ENCODE results near the gene WDHD1.

Gene WDHD1

GRCh38 chr14:54908190-54908589, 118.7 kb downstream of the WDHD1 start:
- H3K36me3 Mint-ChIP-seq (ENCODE audit: low read depth): no peaks in the 10 kb centered on the region
- H3K27ac Mint-ChIP-seq: no peak overlapping the region
- no peak for TF ChIP-seq CTCF (IDR thresholded peaks at IDR 0.05)
- no peaks in the 10 kb centered on the region for H3K4me1 Mint-ChIP-seq
- no peak for DNase-seq
- no peaks in the 10 kb centered on the region for H3K9me3 Mint-ChIP-seq
- peaks cover 37% of the 10 kb centered on the region for H3K27me3 Mint-ChIP-seq (ENCODE audit: low read depth, poor library complexity)
- no peak overlapping the region for H3K4me3 Mint-ChIP-seq

- Mint-ChIP-seq H3K9me3 (no peaks in the 10 kb centered on the region), H3K36me3 (ENCODE audit: low read depth) (no peaks in the 10 kb centered on the region), H3K27ac (no peak overlapping the region), H3K27me3 (ENCODE audit: low read depth, poor library complexity) (peaks cover 50% of the 10 kb centered on the region), H3K4me1 (peaks cover 2% of the 10 kb centered on the region), H3K4me3 (no peak overlapping the region)
- no peak for DNase-seq
- no peak for TF ChIP-seq CTCF (IDR thresholded peaks at IDR 0.05)
These were observed 120.8 kb downstream of the WDHD1 start for GRCh38 chr14:54906075-54906474.

- Mint-ChIP-seq H3K36me3 (ENCODE audit: low read depth) (no peaks in the 10 kb centered on the region), H3K27ac (no peak within 1 kb of the TSS), H3K9me3 (no peaks in the 10 kb centered on the region), H3K4me1 (peaks cover 10% of the 10 kb centered on the region), H3K4me3 (peak within 1 kb of the TSS; percentile 82), H3K27me3 (ENCODE audit: low read depth, poor library complexity) (peaks cover 67% of the 10 kb centered on the region)
- peak; percentile 87 for DNase-seq
- peak; percentile 58 for TF ChIP-seq CTCF (IDR thresholded peaks at IDR 0.05)
These were observed 124.1 kb downstream of the WDHD1 start, which contains the start of gene GCH1 for GRCh38 chr14:54902521-54903420. Gene GCH1, minus strand, starts transcription at chr14:54902826. Its CDS starts 163 bp downstream, at chr14:54902663.

GRCh38 chr14:54902143-54902520, 124.8 kb downstream of the WDHD1 start:
- Mint-ChIP-seq H3K27ac (no peak overlapping the region), H3K4me3 (peak overlapping the region; percentile 82), H3K36me3 (ENCODE audit: low read depth) (no peaks in the 10 kb centered on the region), H3K4me1 (peaks cover 10% of the 10 kb centered on the region), H3K27me3 (ENCODE audit: low read depth, poor library complexity) (peaks cover 62% of the 10 kb centered on the region), H3K9me3 (no peaks in the 10 kb centered on the region)
- no peak for TF ChIP-seq CTCF (IDR thresholded peaks at IDR 0.05)
- peak; percentile 76 for DNase-seq

GRCh38 chr14:54901380-54902142, 125.3 kb downstream of the WDHD1 start:
- H3K4me1 Mint-ChIP-seq: peaks cover 10% of the 10 kb centered on the region
- H3K4me3 Mint-ChIP-seq: peak overlapping the region; percentile 82
- peak; percentile 13 for DNase-seq
- H3K36me3 Mint-ChIP-seq (ENCODE audit: low read depth): no peaks in the 10 kb centered on the region
- no peak for TF ChIP-seq CTCF (IDR thresholded peaks at IDR 0.05)
- no peaks in the 10 kb centered on the region for H3K9me3 Mint-ChIP-seq
- no peak overlapping the region for H3K27ac Mint-ChIP-seq
- H3K27me3 Mint-ChIP-seq (ENCODE audit: low read depth, poor library complexity): peaks cover 56% of the 10 kb centered on the region

Data from nephron progenitor cell (in vitro differentiated cells).